ENCODE measurements around the gene DMRTC2.
"Not testable (repeated sequence)": the region's sequence is repeated elsewhere in the genome, so short reads cannot be mapped to it uniquely, and the experiment has no call there.

DMRTC2 gene

DNA sequence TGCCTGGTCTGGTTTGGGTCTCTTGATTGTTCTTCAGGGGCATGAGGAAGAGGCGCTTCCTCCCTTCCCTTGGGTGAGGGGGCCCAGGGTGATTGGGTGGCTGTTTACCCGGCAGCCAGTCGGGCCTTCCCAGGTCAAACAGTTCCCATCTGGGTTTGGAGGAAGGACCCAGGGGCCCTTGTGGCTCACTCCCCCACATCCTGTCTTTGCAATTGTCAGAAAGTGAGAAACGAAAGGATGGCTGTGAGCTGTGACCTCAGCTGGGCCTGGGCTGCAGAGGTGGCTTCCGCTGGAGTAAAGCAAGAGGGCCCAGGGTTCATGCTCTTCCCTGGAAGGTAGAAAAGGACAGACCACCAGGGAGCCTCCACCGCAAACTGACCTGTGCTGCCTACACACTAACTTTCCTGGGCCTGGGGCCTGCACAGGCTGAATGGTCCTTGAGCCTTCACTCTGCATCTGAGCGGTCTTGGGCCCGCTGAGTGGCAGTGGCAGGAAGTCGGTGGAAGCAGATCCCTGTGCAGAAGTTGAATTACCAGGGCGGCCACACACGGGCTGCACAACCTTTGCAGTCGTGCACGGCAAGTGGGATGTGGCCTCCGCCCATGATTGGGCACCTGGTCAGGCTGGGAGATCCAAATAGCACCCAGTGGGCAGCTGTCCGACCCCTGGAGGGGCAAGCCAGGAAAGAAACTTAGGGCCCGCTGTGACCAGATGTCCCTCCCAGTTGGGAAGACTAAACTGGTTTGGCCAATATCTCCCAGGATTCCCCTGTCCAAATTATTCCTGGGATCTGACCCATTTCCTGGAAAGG, 26.9 kb downstream of the DMRTC2 start:
- DNase-seq (ENCODE audit: low read depth), result no peak

DNA sequence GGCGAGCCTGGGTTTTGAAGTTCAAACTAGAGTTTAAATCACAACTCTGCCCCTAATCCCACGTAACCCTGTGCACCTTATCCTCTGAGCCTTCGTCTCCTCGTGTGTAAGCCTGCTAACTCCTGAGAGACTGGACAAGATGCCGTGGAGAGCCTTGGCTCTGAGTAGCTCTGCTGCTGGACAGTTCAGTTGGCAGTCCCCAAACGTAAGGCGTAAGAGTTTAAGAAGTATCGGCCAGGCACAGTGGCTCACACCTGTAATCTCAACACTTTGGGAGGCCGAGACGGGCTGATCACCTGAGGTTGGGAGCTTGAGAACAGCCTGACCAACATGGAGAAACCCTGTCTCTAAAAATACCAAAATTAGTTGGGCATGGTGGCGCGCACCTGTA, 27.5 kb downstream of the DMRTC2 start:
- DNase-seq (ENCODE audit: low read depth), result no peak

DNA sequence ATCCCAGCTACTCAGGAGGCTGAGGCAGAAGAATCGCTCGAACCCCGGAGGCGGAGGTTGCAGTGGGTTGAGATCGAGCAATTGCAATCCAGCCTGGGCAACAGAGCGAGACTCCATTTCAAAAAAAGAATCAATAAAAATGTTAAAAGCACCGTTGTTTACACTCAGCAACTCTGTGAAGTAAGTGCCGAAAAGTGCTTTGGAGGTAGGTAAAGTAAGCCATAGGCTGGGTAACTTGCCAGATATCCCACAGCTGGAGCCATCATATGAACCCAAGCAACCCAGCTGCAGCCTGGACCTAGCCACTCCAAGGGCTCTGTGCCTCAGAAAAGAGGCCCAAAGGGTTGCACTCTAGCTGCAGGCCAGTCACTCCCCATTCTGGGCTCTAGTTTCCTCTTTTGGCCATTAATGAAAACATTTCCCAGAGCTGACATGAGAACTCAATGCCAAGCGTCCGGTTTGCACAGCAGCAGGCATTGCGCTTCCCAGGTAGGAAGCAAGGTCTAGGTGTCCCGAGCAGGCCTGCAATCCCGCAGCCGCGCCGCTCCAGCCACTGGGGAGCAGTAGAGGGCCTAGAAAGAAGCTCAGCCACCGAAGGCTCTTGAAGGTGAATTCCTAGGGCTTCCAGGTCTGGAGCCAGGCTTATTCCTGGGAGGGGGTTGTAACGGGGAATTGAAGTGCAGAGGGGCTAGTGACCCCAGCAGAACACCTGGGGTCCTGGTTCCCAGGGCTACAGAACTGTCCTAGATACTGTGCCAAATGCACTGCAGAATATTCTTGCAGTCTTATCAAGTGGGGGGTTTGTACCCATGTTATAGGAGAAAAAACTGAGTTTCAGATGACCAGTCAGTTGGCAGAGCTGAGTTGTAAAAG, 28.2 kb downstream of the DMRTC2 start:
- DNase-seq (ENCODE audit: low read depth), result no peak

DNA sequence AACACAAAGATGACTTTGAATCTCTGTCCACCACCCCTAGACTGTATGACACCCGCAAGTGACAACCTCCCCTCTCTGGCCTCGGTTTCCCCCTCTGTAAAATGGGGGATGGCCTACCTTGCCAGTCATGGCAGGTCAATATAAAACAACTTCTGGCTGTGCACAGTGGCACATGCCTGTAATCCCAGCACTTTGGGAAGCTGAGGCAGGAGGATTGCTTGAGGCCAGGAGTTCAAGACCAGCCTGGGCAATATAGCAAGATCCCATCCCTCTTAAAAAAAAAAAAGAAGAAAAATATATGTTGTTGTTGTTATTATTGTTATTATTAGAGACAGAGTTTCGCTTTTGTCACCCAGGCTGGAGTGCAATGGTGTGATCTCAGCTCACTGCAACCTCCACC, 31.1 kb downstream of the DMRTC2 start:
- DNase-seq (ENCODE audit: low read depth), result not testable (repeated sequence)

DNA sequence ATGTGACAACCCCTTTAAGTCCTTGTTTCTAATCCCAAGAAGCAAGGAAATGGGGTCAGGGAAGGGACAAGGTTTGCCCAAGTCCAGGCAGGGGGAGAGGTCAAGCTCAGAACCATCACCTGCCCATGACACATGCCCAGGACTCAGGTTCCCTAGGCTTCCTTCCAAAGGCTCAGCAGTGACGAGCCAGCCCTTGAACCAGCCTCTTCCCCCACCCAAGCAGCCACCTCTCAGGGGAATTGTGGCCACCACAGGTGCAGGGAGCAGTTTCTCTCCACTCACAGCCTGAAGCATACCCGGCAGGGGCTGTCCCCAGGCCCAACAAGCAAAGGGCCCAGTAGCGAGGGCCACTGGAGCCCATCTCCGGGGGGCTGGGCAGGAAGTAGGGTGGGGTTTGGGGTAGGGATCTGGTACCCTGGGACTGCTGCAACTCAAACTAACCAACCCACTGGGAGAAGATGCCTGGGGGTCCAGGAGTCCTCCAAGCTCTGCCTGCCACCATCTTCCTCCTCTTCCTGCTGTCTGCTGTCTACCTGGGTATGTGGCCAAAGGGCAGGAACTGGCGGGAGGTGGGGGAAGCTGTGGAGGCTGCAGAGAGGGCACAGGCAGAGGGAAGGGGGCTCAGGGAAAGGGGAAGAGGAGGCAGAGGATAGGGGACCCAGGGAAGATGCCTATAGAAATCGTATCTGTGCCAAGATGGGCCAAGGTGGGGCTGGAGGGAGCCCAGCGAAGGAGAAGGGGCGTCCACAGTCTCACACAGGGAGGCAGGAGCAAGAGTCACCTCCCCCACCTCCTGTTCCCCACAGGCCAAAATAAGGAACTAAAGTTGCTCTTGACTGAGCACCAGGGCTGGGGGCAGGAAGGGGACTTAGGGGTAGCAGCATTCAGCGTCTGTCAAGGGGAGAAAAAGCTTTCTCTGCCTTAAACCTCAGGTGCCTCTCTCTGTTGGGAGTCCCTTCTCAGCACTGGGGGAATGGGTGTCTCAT, 32.3 kb downstream of the DMRTC2 start, which contains the start of gene CD79A:
Gene CD79A (plus strand): TSS at position 433 of the 986 bp plus-strand sequence. CDS start 26 bp downstream, at position 459.
- no peak for DNase-seq (ENCODE audit: low read depth)

DNA sequence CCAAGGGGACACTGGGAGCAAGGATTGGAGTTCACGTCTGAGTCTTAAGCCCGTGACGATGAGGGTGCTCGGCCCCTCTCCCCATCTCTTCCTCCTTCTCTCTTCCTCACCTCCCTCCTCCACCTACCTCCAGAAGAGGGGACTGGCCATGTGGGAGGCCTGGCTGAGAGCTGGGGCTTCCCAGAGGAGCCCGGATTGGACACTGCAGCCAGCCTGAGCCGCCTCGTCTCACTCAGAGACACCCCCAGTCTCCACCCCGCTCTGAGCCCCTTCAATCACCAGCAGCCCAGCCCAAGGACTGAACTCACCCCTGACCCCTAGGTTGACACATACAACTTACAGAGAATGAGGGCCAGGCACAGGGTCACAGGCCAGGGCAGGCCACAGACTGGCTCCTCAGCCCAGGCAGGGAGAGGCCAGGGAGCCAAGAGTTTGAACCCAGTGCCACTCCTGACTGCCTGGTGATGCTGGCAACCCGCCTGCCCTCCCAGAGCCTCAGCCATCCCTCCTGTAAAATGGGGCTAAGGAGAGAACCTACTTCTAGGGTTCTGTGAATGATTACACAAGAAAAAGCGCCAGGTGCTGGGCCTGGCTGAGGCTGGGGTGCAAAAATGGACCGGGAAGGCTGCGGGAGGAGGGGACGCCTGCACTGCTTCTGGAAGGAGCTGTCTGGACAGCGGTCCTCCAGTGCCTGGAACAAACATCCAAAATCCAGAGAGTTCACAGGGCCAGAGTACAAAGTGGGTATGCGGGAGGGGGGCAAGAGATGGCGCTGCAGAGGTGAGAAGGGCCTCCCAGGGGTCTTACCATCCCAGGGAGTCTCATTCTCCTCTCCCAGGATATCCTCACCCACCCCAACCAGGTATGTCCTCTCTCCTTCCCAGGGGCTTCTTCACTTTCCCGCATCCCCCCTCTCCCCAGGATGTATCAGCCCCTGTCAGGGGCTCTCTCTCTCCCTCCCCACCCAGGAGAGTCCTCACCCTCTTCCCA, 33.4 kb downstream of the DMRTC2 start:
- no peak for DNase-seq (ENCODE audit: low read depth)

DNA sequence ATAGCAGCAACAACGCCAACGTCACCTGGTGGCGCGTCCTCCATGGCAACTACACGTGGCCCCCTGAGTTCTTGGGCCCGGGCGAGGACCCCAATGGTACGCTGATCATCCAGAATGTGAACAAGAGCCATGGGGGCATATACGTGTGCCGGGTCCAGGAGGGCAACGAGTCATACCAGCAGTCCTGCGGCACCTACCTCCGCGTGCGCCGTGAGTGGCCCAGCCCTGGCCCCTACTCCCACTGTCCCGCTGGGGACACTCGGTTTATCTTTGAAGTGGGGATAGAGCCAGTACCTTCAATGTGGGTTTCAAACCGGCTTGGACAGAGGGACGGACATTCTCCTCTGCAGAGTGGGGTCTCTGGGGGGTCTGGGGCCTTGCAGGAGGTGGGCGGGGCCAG, 34.2 kb downstream of the DMRTC2 start:
- no peak for DNase-seq (ENCODE audit: low read depth)

DNA sequence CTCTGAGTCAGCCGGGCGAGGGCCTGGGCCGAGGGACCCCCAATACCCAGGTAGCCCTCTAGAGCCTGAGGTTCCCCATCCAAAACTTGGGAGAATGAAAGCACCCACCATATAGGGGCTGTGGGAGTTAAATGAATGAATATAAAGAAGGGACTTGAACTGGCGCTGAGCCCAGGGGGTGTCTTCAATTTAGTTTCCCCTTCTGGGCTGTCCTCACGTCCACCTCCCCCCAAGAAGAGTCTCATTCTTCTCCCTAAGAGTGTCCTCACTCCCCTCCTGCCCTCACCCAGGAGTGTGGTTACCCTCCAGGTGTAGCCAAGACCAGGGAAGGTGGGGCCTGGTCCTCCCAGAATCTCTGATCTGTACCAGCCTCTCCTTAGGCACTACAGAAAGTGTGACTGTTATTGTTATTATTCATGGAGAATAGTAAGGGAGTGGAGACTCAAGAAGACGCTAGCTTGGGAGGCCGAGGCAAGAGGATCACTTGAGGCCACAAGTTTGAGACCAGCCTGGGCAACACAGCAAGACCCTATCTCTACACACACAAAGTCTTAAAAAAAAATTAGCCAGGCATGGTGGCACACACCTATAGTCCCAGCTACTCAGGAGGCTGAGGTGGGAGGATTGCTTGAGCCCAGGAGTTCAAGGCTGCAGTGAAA, 35.0 kb downstream of the DMRTC2 start:
- DNase-seq (ENCODE audit: low read depth), result no peak

DNA sequence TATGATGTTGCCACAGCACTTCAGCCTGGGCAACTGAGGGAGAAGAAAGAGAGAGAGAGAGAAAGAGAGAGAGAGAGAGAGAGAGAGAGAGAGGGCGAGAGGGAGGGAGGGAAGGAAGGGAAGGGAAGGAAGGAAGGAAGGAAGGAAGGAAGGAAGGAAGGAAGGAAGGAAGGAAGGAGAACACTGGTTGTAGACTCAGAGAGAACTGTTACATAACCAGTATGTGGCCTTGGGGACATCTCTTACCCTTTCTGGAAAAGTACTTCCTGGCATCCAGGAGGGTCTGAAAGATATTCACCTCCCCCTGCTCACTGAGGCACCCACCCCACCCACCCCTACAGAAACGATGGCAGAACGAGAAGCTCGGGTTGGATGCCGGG, 35.5 kb downstream of the DMRTC2 start:
- DNase-seq (ENCODE audit: low read depth), result no peak

DNA sequence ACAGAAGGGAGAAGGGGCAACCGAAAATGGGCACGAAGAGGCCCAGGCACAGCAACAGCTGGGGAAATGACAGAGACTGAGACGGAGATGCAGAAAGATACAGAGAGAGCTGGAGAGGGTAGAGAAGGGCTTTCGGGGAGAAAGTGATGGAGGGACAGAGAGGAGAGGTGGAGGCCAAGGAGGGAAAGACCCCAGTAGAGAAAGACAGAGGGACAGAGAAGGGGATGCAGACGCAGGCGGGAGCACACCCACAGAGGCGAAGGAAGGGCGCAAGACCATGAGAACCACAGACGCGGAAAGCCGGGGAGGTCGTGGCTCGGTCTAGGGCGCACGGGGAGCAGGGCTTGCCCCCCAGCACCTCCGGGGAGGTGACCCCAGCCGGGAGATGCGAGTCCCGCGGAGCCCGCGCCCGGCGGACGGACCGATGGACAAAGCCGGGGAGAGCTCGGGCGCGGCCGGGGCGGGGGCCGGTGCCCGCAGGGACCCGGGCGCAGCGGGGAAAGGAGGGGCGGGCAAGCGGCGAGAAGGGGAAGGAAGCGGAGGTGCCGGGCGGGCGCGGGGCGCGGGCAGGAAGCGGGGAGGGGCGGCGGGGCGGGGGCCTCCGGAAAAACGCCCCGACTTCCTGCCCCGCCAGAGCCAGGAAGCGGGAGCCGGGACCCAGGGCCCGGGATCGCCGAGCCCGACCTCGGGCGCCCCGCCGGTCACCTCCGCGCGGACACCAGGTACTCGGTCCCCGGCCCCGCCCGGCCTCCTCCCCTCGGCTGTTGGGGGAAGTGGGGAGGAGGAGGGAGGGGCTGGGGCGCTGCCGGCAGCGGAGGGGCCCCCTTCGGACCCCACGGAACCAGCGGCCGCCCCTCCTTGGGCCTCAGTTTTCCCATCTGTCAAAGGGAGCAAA, 38.0 kb downstream of the DMRTC2 start, which contains the start of gene ARHGEF1:
Gene ARHGEF1 (plus strand): TSS at position 617 of the 895 bp plus-strand sequence. CDS start 4,899 bp downstream, outside the sequence.
- DNase-seq (ENCODE audit: low read depth), result no peak

DNA sequence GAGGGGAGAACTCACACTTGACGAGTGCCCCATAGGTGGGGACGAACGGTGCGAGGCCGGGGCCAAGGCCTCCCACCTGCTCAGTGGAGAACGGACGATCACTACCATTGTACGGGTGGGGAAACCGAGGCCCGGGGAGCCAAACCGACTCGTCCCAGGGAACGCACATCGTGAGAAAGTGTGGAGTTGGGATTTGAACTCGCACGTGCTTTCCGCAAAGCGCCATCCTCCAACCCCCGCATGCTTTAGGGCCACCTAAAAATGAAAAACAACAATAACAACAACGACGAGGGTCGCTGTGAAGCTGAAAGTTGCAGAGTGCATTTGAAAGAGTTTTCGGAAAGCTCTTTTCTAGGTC, 38.6 kb downstream of the DMRTC2 start:
- no peak for DNase-seq (ENCODE audit: low read depth)

DNA sequence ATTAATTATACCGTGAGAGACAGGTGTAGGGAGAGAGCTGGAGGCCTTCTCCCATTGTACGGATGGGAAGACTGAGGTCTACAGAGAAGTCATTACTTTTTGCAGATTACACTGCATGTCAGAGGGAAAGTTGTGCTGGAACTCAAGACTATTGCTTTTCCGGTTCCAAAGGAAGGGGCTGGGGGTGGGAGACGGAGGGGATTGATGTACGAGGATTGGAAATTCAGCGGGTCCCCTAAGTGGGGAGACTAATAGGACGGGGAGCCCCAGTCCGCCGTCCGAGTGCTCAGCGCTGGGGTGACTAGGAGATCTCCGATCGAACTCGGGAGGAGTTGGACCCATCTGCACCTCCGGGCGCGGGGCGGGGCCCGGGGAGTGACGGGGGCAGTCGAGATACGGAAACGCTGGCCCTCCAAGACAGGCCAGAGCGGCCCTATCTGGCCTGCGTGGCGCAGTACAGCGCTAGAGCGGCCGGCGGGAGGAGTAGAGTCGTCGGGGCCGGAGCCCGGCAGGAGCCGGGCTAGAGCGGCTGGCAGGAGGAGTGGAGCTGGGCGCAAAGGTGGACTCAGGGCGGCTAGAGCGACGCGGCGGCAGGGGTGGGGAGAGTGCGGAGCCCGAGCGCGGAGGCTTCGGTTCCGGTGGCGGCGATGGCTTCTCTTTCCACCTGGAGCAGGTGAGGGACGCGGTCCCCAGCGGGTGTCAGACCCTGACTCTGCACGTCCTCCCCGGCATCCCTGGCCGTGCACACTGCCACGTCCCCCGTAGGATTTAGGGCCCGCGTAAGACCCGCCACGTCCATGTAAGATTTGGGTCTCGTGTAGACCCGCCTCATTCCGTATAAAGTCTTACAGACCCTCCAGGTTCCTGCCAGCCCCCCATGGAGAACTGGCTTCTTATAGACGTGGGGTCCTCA, 39.2 kb downstream of the DMRTC2 start:
- peak; percentile 85 for DNase-seq (ENCODE audit: low read depth)

DNA sequence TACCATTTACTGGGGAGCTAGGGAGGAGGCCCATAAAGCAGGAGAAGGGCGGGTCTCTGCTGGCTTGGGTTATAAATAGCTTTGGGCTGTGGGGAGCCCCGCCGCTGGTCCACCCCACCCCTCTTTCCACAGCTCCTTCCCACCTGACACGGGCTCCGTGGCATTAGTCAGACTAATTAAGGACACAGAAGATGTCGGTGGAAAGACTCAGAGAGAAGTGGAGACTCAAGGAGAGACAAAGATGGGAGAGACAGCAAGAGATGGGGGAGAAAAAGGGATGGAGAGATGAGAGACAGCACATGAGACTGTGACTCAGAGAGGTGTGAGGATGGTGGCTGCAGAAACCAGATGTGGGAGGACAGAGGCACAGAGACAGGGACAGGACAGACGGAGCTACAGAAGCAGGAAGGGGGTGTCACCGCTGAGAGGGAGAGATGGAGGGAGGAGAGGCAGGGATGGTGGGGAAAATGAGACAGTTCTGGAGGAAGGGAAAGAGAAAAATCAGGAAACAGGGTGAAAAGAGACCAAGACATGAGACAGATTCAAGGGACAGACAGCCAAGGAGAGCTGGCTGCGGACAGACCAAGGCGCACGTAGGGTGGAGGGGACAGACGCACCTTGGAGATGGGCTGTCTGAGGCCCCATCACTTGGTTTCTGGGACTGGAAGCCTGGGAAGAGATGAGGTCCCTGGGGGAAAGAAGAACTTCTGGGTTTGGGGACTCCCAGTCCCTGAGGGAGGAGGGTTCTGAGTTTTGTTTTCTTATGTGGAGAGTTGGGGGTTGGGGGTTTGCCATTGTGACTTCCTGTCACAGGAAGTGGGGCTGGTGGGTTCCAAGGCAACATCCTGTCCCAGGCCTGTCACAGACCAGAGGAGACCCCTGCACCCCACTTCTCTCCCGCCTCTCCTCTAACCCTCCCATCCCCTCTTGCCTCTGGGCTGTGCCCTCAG, 42.2 kb downstream of the DMRTC2 start:
- peak; percentile 56 for DNase-seq (ENCODE audit: low read depth)

DNA sequence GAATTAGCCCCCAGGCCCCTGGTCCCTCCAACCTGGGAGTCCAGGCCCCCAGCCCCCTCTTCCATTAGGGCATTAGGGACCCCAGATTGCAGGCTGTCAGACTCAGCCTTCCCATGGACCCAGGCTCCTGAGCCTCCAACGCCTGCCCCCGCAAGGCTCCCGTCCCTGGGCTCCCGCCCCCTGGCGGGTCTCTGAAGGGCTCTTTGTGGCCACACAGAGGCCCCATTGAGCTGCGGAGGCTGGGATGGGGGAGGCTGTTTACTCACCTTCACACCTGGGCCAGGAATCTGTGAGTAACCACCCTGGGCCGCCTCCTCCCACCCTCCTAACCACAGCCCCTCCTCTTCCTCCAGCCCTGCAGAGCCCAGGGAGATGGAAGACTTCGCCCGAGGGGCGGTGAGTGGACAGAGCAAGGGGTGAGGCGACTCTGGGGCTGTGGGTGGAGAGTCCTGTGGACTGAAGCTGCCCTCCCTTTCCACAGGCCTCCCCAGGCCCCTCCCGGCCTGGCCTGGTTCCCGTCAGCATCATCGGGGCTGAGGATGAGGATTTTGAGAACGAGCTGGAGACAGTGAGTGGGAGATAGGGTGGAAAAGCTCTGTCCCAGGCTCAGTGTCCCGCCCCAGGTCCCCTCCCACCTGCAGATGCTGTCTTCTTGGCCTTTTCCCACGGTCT, 43.0 kb downstream of the DMRTC2 start:
- peak; percentile 83 for DNase-seq (ENCODE audit: low read depth)

DNA sequence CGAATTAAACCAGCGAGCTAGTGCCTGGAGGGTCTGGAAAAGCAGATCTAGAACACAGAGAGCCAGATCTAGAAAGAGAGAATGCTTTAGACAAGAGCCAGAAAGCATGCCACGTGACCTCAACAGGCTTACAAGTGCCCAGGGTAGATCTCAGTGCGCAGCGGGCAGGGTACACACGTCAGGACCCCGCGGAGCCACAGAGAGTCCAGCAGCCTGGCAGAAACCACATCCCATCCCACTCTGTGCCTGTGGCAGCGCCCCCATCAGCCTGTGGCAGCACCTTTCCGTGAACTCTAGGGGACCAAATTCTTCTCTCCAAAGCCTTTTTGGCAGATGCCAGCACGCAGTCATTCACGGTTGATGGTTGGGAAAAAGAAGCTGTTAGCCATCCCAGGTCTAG, 44.1 kb downstream of the DMRTC2 start:
- DNase-seq (ENCODE audit: low read depth), result no peak

DNA sequence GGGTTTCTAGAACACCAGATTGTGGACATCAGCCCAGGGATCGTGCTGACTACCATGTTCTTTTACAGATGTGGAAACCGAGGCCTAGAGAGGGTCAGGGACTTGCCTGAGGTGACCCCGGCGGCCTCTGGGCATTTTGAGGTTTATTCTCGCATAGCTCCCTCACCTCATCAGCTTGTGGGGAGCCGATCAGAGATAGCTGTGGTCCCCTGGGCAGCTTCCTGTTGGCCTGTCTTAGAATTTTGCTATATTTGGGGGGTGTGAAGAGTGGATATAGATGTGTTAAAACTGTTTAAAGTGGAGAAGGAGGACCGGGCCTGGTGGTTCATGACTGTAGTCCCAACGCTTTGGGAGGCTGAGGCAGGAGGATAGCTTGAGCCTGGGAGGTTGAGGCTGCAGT, 45.1 kb downstream of the DMRTC2 start:
- DNase-seq (ENCODE audit: low read depth), result no peak

All from activated T-cell treated with anti-CD3 and anti-CD28 coated beads for 24 hours (primary cell).